K562 (cell line): Measurements from ENCODE around the gene GNAL. TPM values are rescaled to one million over a fixed set of nuclear protein-coding genes. Genes with fewer than 3 reads are reported as not detected.

Experiments
- ATAC-seq: fragments of 200-7000 bp; cut with Tn5 transposase; 3 replicates; pipeline ENCODE4 v1.9.1; 2020; ENCODE audit warnings: moderate library complexity
- BruUV-seq: library from RNA; stranded (reverse); fragments of 400-500 nt; replicated peaks from 2 replicates; lab custom pipeline; 2021; lab: Mats Ljungman, UMichigan
- CTCF ChIA-PET: fragments of 300-600 bp; formaldehyde crosslinking; extraction: SDS; loops from one replicate; lab custom pipeline; 2021; ENCODE audit warnings: low intra/inter-chr PET ratio; lab: Yijun Ruan, JAX
- POLR2A ChIA-PET: fragments of 300-600, 350-650 bp; sonication (Branson Sonifier 250); formaldehyde crosslinking; extraction: SDS; loops from one replicate; lab custom pipeline; 2021; ENCODE audit warnings: antibody characterized with exemption, inconsistent platforms; lab: Yijun Ruan, JAX
- DNase-seq, 4 experiments: peaks; one replicate each; pipeline versions ENCODE4 v3.0.0 to v3.0.0-alpha.2; 2011 to 2018; ENCODE audit warnings: low spot score in 3 of 4, mixed read lengths in 3 of 4; ENCODE audit errors: extremely low read depth in 1 of 4
- FAIRE-seq: peaks from 2 replicates; lab custom pipeline; 2011; peaks lifted over from hg19 to GRCh38; lab: Jason Lieb, UNC
- H2AFZ ChIP-seq: 2 replicates; pipeline ENCODE4 v1.6.0; 2011; ENCODE audit warnings: low read depth, low read length, control low read depth, inconsistent platforms
- H3K27ac ChIP-seq: fragments of 200-600 bp; 3 replicates; pipeline ENCODE4 v1.8.0; 2011; ENCODE audit warnings: low read depth, mild to moderate bottlenecking, control low read depth, inconsistent platforms, low read length, moderate library complexity, mixed read lengths; ENCODE audit errors: extremely low read depth
- H3K27me3 ChIP-seq, 2 experiments: fragments of 300-600 bp in 1 of 2; 2 replicates in 1 of 2; 3 replicates in 1 of 2; pipeline versions ENCODE4 v1.6.0 to v1.8.0; 2011; ENCODE audit warnings: inconsistent platforms in 2 of 2, low read length in 2 of 2, mild to moderate bottlenecking in 1 of 2, mixed read lengths in 1 of 2, moderate library complexity in 1 of 2; ENCODE audit not compliant: control insufficient read depth in 2 of 2, insufficient read depth in 2 of 2
- H3K36me3 ChIP-seq: fragments of 300-600 bp; 3 replicates; pipeline ENCODE4 v1.8.0; 2011; ENCODE audit warnings: mild to moderate bottlenecking, low read length, inconsistent platforms; ENCODE audit not compliant: control insufficient read depth, insufficient read depth
- H3K4me1 ChIP-seq, 2 experiments: fragments of 200-600 bp in 1 of 2; replicated peaks in 1 of 2; 2 replicates in 1 of 2; 3 replicates in 1 of 2; pipeline versions ENCODE4 v1.5.1 to v1.8.0; 2011; ENCODE audit warnings: inconsistent platforms in 2 of 2, low read length in 2 of 2, mild to moderate bottlenecking in 1 of 2, mixed read lengths in 1 of 2, moderate library complexity in 1 of 2; ENCODE audit not compliant: control insufficient read depth in 2 of 2, insufficient read depth in 2 of 2
- H3K4me2 ChIP-seq: 2 replicates; pipeline ENCODE4 v1.6.1; 2011; ENCODE audit warnings: low read length, control low read depth, inconsistent platforms, mixed read lengths; ENCODE audit not compliant: insufficient read depth
- H3K4me3 ChIP-seq: fragments of 200-600 bp; sonication (generic), shearing (Covaris generic); 2 replicates; pipeline ENCODE4 v1.5.1; 2016; ENCODE audit warnings: control low read depth, inconsistent platforms
- H3K79me2 ChIP-seq: fragments of 200-600 bp; 3 replicates; pipeline ENCODE4 v1.8.0; 2011; ENCODE audit warnings: low read length, inconsistent platforms; ENCODE audit not compliant: control insufficient read depth, insufficient read depth
- H3K9ac ChIP-seq, 2 experiments: 2 replicates each; pipeline versions ENCODE4 v1.6.0 to v1.6.1; 2011; ENCODE audit warnings: low read depth in 2 of 2, low read length in 2 of 2, control low read depth in 1 of 2, inconsistent platforms in 1 of 2, mild to moderate bottlenecking in 1 of 2, mixed read lengths in 1 of 2; ENCODE audit not compliant: insufficient read depth in 1 of 2
- H3K9me1 ChIP-seq: one replicate; pipeline ENCODE4 v1.6.0; 2011; ENCODE audit warnings: inconsistent platforms, mild to moderate bottlenecking, low read length, moderate library complexity; ENCODE audit not compliant: control insufficient read depth, insufficient read depth
- H3K9me3 ChIP-seq: replicated peaks from 2 replicates; pipeline ENCODE4 v1.5.1; 2011; ENCODE audit warnings: low read depth, low read length, inconsistent platforms; ENCODE audit not compliant: control insufficient read depth, insufficient read depth
- H4K20me1 ChIP-seq: replicated peaks from 2 replicates; pipeline ENCODE4 v1.6.1; 2011; ENCODE audit warnings: low read length, inconsistent platforms, mixed read lengths; ENCODE audit not compliant: control insufficient read depth, insufficient read depth
- BHLHE40 ChIP-seq: IDR thresholded peaks from 2 replicates; pipeline ENCODE4 v1.6.1; 2011; ENCODE audit warnings: low read length, improper control_type of control experiment
- FOXK1 ChIP-seq: sonication (generic); formaldehyde crosslinking; IDR thresholded peaks from 2 replicates; pipeline ENCODE4 v1.8.0; 2022; ENCODE audit warnings: missing genetic modification reagents, mild to moderate bottlenecking, borderline replicate concordance
- RBM17 ChIP-seq: fragments of 200-400 bp; formaldehyde crosslinking; IDR thresholded peaks from 2 replicates; pipeline ENCODE4 v1.6.1; 2017; ENCODE audit warnings: low read depth, mild to moderate bottlenecking, low read length, borderline replicate concordance
- ZNF140 ChIP-seq: fragments of 250-450 bp; sonication (Bioruptor Pico); IDR thresholded peaks from 2 replicates; pipeline ENCODE4 v1.8.0; 2021; ENCODE audit warnings: moderate library complexity, mild to moderate bottlenecking, inconsistent platforms
- ZNF311 ChIP-seq: fragments of 250-450 bp; sonication (Bioruptor Pico); IDR thresholded peaks from 2 replicates; pipeline ENCODE4 v1.4.0; 2020; ENCODE audit warnings: mild to moderate bottlenecking, moderate library complexity
- ZNF444 ChIP-seq: fragments of 250-450 bp; sonication (Bioruptor Pico); IDR thresholded peaks from 2 replicates; pipeline ENCODE4 v1.4.0; 2020; ENCODE audit warnings: mild to moderate bottlenecking, moderate library complexity
- WGBS: fragments of 100-300 bp; shearing (Covaris generic); methylation state at CpG from one replicate; pipeline ENCODE4 v1.1.6; 2016; ENCODE audit warnings: low coverage, mixed read lengths; ENCODE audit not compliant: insufficient coverage; ENCODE audit errors: missing lambda C conversion rate; 5-methylcytosine and 5-hydroxymethylcytosine counted together
- in situ Hi-C: fragments of 300-500 bp; cut with MboI; formaldehyde crosslinking; loops from 4 replicates; pipeline ENCODE4 v1.15.0; 2018; ENCODE audit warnings: inconsistent platforms, mixed read lengths
- intact Hi-C: fragments of 100-400 bp; cut with micrococcal nuclease; formaldehyde crosslinking; loops from 2 replicates; pipeline ENCODE4 v1.14.2; 2022
- polyA plus RNA-seq, 8 experiments: library from polyadenylated mRNA; depleted of rRNA in 4 of 8; stranded (reverse) in 5 of 8; unstranded in 3 of 8; fragments of >200 nt; fragmentation: Nextera tagmentation in 2 of 8; fragmentation: Illumina TruSeq in 1 of 8; extraction: Ambion mirVana in 2 of 8; extraction: Trizol in 1 of 8; gene quantifications; 2 replicates each; pipeline versions ENCODE4 v1.2.1 to v1.2.3, GENCODE V29; 2011 to 2014; ENCODE audit warnings: inconsistent platforms in 1 of 8, missing spikeins in 1 of 8
- total RNA-seq, 7 experiments: library from RNA; depleted of rRNA in 6 of 7; stranded (reverse); fragments of >200 nt in 6 of 7; fragmentation: Illumina TruSeq in 2 of 7; extraction: Trizol in 2 of 7; gene quantifications; 2 replicates each; pipeline versions ENCODE4 v1.2.1 to v1.2.3, GENCODE V29; 2011 to 2021; ENCODE audit warnings: low replicate concordance in 1 of 7
- TF ChIP-seq, protein P1 (sequence below): sonication (generic); formaldehyde crosslinking; IDR thresholded peaks from 2 replicates; pipeline ENCODE4 v1.8.0; 2022; ENCODE audit warnings: mild to moderate bottlenecking, missing genetic modification reagents, borderline replicate concordance
- TF ChIP-seq, protein P2 (sequence below), 2 experiments: fragments of 450-650 bp; IDR thresholded peaks; 2 replicates each; pipeline ENCODE4 v1.6.1; 2016; ENCODE audit warnings: mild to moderate bottlenecking in 2 of 2, borderline replicate concordance in 1 of 2, low read depth in 1 of 2, moderate library complexity in 1 of 2

The GNAL gene
- total and polyA plus RNA-seq, 9 of the 15 experiments (the other 6 are each of a cell fraction or from before 2014, with no cell fraction given): under 0.01 to 0.10 (median 0.01) TPM; not detected in 5

DNA sequence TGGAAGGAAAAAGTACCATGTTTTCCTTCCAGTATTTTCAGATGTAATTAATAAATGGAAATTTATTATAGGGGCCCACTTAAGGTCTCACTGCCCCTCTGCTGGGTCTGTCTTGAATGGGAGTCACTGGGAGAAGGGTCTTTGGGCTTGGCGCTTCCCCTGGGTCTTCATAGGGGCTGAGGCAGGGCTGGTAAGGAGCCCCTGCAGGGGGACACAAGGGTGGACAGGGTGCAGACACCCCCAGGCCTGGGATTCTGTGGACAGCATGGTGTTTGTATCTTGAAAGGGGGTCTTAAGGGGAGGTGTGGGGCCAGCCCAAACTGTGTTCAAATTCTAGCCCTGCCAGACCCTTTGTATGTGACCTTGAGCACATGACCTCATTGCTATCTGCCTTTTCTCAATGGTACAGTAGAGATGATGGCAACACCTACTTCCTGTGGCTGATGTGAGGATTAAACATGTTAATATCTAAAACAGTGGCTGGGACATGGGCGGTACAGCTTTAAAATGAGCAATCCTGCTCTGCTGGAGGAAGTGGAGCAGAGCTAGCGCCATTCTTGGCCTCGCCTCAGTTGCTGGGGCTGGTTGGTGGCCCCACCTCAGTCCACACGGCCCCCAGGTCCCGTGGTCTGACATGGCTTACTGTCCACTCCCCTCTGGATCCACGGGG lies 71.6 kb downstream of the GNAL start:
- no peak for FAIRE-seq
- Histone ChIP-seq H3K27ac (no peak overlapping the region), H3K9me1 (no peaks in the 10 kb centered on the region), H3K27me3 (peaks cover 6 to 27% of the 10 kb centered on the region in 2 experiments; a peak in 4 of 5 replicates), H3K9ac (peak overlapping the region in 1 of 2 experiments; percentile 46; a peak in 1 of 4 replicates), H4K20me1 (peaks cover 3% of the 10 kb centered on the region; the same call in 1 of the 2 replicates), H3K4me3 (no peak overlapping the region), H2AFZ (no peak overlapping the region), H3K79me2 (no peaks in the 10 kb centered on the region), H3K9me3 (no peaks in the 10 kb centered on the region), H3K4me2 (no peak overlapping the region), H3K4me1 (peaks cover 2 to 9% of the 10 kb centered on the region in 2 experiments; a peak in 3 of 5 replicates), H3K36me3 (no peaks in the 10 kb centered on the region)
- intact Hi-C loops (no loop called here), in situ Hi-C loops (no loop called here)
- no TSS peak for BruUV-seq
- WGBS: 22% methylated on average over 6 of the region's 7 CpGs
- no peak for DNase-seq
- ATAC-seq: no peak; the same call in 2 of the 3 replicates
- ChIA-PET POLR2A (interaction anchor here (0.9 to 1.1 kb wide), 3 partner anchors 11 to 279 kb away, joined by 3 to 4 read pairs (median 3); no protein-coding TSS in a partner anchor), CTCF (no interaction called here)
- TF ChIP-seq FOXK1 (CRISPR knock-in tag): no peak
- no peak for TF ChIP-seq ZNF311 (CRISPR knock-in tag)
- TF ChIP-seq, protein P1, sequence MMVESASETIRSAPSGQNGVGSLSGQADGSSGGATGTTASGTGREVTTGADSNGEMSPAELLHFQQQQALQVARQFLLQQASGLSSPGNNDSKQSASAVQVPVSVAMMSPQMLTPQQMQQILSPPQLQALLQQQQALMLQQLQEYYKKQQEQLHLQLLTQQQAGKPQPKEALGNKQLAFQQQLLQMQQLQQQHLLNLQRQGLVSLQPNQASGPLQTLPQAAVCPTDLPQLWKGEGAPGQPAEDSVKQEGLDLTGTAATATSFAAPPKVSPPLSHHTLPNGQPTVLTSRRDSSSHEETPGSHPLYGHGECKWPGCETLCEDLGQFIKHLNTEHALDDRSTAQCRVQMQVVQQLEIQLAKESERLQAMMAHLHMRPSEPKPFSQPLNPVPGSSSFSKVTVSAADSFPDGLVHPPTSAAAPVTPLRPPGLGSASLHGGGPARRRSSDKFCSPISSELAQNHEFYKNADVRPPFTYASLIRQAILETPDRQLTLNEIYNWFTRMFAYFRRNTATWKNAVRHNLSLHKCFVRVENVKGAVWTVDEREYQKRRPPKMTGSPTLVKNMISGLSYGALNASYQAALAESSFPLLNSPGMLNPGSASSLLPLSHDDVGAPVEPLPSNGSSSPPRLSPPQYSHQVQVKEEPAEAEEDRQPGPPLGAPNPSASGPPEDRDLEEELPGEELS (CRISPR knock-in tag): no peak
- no peak for TF ChIP-seq BHLHE40
- TF ChIP-seq RBM17: no peak
- TF ChIP-seq, protein P2, sequence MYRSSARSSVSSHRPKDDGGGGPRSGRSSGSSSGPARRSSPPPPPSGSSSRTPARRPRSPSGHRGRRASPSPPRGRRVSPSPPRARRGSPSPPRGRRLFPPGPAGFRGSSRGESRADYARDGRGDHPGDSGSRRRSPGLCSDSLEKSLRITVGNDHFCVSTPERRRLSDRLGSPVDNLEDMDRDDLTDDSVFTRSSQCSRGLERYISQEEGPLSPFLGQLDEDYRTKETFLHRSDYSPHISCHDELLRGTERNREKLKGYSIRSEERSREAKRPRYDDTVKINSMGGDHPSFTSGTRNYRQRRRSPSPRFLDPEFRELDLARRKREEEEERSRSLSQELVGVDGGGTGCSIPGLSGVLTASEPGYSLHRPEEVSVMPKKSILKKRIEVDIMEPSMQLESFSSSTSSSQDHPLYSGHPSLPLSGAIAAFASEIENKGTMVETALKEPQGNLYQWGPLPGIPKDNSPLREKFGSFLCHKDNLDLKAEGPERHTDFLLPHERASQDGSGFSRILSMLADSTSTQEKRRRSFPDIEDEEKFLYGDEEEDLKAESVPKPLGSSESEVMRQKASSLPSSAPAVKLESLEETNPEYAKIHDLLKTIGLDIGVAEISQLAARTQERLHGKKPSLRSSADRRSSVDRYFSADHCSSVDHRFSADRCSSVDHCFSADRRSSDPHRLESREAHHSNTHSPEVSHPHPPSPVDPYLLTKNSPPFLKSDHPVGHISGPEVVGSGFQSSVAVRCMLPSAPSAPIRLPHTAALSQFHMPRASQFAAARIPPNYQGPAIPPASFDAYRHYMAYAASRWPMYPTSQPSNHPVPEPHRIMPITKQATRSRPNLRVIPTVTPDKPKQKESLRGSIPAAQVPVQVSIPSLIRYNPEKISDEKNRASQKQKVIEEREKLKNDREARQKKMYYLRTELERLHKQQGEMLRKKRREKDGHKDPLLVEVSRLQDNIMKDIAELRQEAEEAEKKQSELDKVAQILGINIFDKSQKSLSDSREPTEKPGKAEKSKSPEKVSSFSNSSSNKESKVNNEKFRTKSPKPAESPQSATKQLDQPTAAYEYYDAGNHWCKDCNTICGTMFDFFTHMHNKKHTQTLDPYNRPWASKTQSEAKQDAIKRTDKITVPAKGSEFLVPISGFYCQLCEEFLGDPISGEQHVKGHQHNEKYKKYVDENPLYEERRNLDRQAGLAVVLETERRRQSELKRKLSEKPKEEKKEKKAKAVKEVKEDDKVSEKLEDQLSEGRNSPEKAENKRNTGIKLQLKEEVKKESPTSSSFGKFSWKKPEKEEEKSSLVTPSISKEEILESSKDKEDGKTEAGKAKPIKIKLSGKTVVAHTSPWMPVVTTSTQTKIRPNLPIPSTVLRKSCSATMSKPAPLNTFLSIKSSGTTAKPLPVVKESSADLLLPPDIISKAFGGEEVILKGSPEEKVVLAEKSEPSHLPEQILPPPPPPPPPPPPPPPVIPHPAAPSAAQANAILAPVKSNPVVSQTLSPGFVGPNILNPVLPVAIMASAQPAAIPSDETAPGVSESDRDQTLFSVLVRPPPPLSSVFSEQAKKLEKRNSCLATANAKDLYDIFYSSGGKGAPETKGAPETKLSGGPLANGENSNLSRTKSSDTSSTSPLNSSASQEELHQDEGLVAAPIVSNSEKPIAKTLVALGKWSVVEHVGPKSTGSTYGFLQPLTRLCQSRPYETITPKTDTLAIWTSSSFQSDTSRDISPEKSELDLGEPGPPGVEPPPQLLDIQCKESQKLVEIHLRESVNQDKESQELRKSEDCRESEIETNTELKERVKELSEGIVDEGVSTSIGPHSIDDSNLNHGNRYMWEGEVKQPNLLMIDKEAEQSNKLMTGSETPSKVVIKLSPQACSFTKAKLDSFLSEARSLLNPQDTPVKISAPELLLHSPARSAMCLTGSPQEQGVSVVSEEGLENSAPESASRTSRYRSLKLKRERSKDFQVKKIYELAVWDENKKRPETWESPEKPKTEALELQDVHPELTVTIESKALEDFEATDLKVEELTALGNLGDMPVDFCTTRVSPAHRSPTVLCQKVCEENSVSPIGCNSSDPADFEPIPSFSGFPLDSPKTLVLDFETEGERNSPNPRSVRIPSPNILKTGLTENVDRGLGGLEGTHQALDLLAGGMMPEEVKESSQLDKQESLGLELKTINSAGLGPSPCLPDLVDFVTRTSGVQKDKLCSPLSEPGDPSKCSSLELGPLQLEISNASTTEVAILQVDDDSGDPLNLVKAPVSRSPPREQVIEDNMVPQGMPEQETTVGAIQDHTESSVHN (IDR thresholded peaks at IDR 0.05; ENCODE audit: borderline replicate concordance in 1 of 2, low read depth in 1 of 2): no peak
- TF ChIP-seq ZNF444: no peak
- no peak for TF ChIP-seq ZNF140 (CRISPR knock-in tag)
